GM18498 (cell line): ENCODE results near the gene DAPK2.

Source experiments
- ATAC-seq: cut with Tn5 transposase; IDR thresholded peaks from one replicate; pipeline ENCODE4 v1.9.1; 2021; ENCODE audit warnings: mild to moderate bottlenecking, moderate library complexity; ENCODE audit not compliant: unreplicated experiment

The DAPK2 gene

GRCh38 chr15:63999177-63999576 is 47.1 kb downstream of the DAPK2 start:
- ATAC-seq, result no peak

- ATAC-seq, result no peak
Observed at GRCh38 chr15:63998489-63998888, 47.8 kb downstream of the DAPK2 start.

GRCh38 chr15:63997715-63998442 is 48.4 kb downstream of the DAPK2 start:
- no peak for ATAC-seq

DNA sequence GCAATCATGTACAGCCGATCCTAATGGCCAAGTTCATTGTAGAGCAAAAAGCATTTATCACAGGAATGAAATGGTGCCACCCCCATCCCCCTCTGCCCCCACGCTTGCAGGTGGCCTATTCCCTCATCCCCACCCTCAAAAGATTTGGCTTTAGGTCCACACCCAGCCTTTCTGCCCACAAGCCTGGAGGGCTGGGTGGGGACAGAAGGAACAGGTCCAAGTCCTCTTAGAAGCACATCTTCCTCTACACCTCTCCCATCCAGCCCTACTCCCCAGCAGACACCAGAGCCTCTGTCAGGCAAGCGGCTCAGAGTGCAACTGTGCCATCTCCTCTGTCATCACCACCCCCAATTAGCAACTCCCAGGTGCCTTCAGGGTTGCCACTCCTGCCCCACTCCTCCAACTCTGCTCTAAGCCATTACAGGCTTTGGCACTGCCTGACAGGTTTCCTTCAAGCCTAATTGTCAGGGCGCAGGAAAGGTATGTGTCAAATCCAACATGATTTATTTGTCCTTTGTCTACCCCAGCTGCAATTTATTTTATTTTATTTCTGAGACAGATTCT is 49.4 kb downstream of the DAPK2 start:
- no peak for ATAC-seq

- no peak for ATAC-seq
Observed at GRCh38 chr15:63995789-63996188, 50.5 kb downstream of the DAPK2 start.

DNA sequence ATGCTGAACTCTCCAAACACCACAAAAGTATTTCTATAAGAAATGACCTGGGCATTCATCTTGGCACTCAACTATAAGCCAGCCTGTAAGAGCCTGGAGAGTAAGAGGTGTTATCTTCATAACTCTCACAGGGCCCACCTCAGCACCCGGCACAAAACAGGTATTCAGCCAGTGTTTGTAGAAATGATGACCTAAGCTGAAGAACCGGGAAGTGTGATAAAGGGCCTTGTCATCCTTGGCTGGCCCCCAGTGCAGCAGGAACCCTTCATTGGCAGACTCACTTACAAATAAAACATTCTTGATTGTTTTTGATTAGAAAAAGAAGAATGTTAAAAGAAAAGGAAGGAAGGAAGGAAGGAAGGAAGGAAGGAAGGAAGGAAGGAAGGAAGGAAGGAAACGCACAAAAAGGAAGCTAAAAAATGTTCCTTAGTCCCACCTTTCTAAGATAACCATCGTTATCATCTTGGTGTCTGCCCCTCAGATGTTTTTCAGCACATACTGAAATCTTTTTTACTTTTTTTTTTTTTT is 52.1 kb downstream of the DAPK2 start:
- no peak for ATAC-seq

DNA sequence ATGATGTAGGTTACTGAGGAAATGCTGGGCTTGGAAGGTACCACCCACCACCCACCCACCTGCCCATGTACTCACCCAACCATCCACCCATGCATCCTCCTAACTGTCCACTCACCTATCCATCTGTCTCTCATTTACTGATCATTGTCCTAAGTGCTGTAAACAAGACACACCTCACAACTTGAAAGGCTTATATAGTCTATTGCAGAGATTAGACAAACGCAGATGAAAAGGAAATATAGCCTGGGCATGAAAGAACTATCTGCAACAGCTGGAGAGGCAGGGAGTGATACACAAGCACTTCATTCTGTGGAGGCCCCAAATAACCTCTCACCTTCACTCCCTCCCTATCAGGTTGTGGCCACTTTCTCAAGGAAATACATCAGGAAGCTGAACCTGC is 54.0 kb downstream of the DAPK2 start:
- no peak for ATAC-seq

DNA sequence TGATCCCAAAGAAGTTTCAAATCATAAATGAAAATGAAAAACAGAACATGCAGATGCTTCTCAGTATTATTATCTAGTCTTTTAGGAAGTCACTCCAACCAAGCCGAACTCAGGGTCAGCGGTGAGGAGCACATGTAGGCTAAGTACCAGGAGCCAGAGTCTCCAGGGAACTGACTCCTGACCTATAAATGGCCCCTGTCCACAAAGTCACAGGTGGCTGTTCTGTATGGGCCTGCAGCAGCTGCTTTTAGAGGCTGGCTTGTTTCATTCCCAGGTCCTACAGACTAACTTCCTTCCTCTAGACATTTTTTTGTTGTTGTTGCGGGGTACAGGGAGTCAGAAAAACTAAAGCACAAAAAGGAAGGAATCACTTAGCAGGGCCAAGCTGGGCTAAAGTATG is 54.6 kb downstream of the DAPK2 start:
- no peak for ATAC-seq

GRCh38 chr15:63990454-63990853 is 55.8 kb downstream of the DAPK2 start:
- no peak for ATAC-seq

GRCh38 chr15:63987796-63988378 is 58.4 kb downstream of the DAPK2 start:
- ATAC-seq, result no peak

DNA sequence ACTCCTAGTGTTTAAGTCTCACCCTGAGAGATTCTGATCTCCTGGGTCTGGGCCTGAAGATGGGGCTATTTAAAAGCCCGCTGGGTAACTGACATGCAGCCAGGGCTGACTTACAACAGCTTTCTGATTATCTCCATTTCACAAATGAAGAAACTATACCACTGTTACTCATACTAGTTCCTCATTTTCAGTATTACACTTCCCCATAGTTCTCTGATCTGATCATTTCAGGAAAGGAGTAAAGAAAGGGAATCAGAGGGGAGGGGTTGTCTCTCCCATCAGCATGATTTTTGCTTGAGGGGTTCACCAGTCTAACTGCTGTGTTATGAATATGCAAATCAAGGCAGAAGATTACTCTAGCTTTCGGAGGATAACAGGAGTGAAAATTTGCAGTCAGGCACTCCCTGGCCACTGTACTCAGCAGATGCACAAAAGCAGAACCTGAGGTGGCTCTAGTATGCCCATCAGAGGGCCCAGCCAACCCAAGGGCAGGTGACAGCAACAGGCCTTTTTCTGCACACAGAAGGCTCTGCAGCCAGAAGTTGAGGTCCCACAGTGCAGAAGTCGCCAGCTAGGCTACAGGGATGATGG is 59.4 kb downstream of the DAPK2 start:
- peak; percentile 79 for ATAC-seq

- no peak for ATAC-seq
Observed at GRCh38 chr15:63986185-63986680, 60.1 kb downstream of the DAPK2 start.

- no peak for ATAC-seq
Observed at GRCh38 chr15:63985221-63986184, 60.8 kb downstream of the DAPK2 start.

DNA sequence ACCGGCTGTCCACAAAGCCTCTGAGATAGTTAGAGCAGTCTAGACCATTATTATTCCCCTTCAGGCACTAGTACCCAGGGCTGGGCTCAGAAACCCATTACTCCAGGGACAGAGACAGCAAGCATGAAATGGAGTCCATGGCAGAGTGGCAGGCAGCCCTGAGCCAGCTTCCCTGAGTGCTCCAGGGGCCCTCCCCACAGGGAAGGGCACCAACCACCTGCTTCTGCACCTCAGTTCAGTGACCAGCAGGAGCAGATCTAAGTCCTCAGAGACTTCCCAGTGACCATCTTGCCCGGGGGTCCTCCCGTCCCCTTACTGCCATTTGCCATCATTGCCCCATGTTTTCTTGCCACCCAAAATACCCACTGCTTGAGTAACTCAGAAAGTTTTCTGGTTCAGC is 62.0 kb downstream of the DAPK2 start:
- ATAC-seq, result no peak

GRCh38 chr15:63983061-63983711 is 63.1 kb downstream of the DAPK2 start:
- ATAC-seq, result no peak

GRCh38 chr15:63982381-63982854 is 63.9 kb downstream of the DAPK2 start:
- ATAC-seq, result no peak

DNA sequence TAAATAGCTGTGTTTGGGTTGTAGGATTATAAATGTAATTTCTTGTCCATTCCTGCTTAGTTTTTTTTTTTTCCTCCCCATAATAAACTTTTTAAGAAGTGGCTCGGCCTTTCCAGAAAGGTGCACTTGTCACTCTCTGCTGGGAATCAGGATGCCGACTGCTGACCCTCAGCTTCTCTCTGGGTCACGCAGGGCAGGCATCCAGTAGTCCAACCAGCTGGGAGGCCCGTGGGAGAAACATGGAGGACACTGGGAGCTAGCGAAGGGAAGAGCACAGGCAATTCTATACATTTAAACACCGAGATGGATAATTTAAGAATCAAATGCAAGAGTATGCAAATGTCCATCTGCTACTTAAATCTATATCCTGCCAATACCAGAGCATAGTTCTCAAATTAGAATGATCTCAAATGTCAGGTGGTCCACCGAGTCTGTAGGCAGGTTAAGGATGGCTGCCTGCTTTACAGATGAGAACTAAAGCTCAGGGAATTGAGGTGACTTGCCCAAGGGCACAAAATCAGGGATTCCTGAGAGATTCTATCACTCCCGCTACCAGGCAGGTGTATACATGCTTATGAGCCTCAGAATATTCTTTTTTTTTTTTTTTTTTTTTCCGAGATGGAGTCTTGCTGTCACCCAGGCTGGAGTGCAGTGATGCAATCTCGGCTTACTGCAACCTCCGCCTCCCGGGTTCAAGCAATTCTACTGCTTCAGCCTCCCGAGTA is 64.5 kb downstream of the DAPK2 start:
- no peak for ATAC-seq

GRCh38 chr15:63979262-63979793 is 67.0 kb downstream of the DAPK2 start:
- ATAC-seq, result no peak
